LoVo (cell line): ENCODE measurements around the gene SUSD2.
A peak's percentile ranks its signal among the peaks of the same experiment; 100 is the strongest.
"Not testable (repeated sequence)": the region's sequence is repeated elsewhere in the genome, so short reads cannot be mapped to it uniquely, and the experiment has no call there.

Experiments used
- DNase-seq: peaks from one replicate; pipeline ENCODE4 v3.0.0-alpha.2; 2016; ENCODE audit warnings: low spot score

SUSD2 gene

GRCh38 chr22:24189249-24190158, 8.2 kb downstream of the SUSD2 start:
- DNase-seq = peak; percentile 48

- DNase-seq = no peak
Measured at GRCh38 chr22:24190159-24190540, 8.9 kb downstream of the SUSD2 start.

- DNase-seq = no peak
Measured at GRCh38 chr22:24190596-24191208, 9.4 kb downstream of the SUSD2 start.

- DNase-seq = no peak
Measured at GRCh38 chr22:24191381-24191841, 10.1 kb downstream of the SUSD2 start.

- DNase-seq = no peak
Measured at GRCh38 chr22:24191893-24192292, 10.6 kb downstream of the SUSD2 start.

GRCh38 chr22:24198682-24199052, 17.4 kb downstream of the SUSD2 start:
- DNase-seq = no peak

- no peak for DNase-seq
Measured at GRCh38 chr22:24200619-24201212, 19.4 kb downstream of the SUSD2 start.

- DNase-seq = no peak
Measured at GRCh38 chr22:24201681-24202614, 20.7 kb downstream of the SUSD2 start.

GRCh38 chr22:24203856-24204255, 22.6 kb downstream of the SUSD2 start:
- DNase-seq = not testable (repeated sequence)

GRCh38 chr22:24205438-24206195, 24.3 kb downstream of the SUSD2 start:
- no peak for DNase-seq

- not testable (repeated sequence) for DNase-seq
Measured at GRCh38 chr22:24206460-24207263, 25.4 kb downstream of the SUSD2 start.

GRCh38 chr22:24207264-24208011, 26.2 kb downstream of the SUSD2 start:
- no peak for DNase-seq

GRCh38 chr22:24208012-24208749, 26.9 kb downstream of the SUSD2 start:
- peak; percentile 62 for DNase-seq

- DNase-seq = no peak
Measured at GRCh38 chr22:24209016-24209415, 27.7 kb downstream of the SUSD2 start.

GRCh38 chr22:24209687-24210086, 28.4 kb downstream of the SUSD2 start:
- no peak for DNase-seq

GRCh38 chr22:24210409-24210808, 29.1 kb downstream of the SUSD2 start:
- DNase-seq = not testable (repeated sequence)

- not testable (repeated sequence) for DNase-seq
Measured at GRCh38 chr22:24211716-24212115, 30.4 kb downstream of the SUSD2 start.

GRCh38 chr22:24213111-24213510, 31.8 kb downstream of the SUSD2 start:
- not testable (repeated sequence) for DNase-seq
